Measurements from ENCODE around the gene KRTAP5-1.

The KRTAP5-1 gene

GRCh38 chr11:1570896-1571759 lies 14.0 kb downstream of the KRTAP5-1 start:
- no peak for FAIRE-seq

GRCh38 chr11:1570531-1570895 lies 14.6 kb downstream of the KRTAP5-1 start:
- FAIRE-seq = no peak

- no peak for FAIRE-seq
Observed at GRCh38 chr11:1570001-1570453, 15.1 kb downstream of the KRTAP5-1 start.

GRCh38 chr11:1569251-1569780 lies 15.8 kb downstream of the KRTAP5-1 start:
- FAIRE-seq = no peak

- no peak for FAIRE-seq
Observed at GRCh38 chr11:1568441-1568911, 16.6 kb downstream of the KRTAP5-1 start.

GRCh38 chr11:1567721-1568100 lies 17.4 kb downstream of the KRTAP5-1 start:
- no peak for FAIRE-seq

GRCh38 chr11:1567052-1567720 lies 17.9 kb downstream of the KRTAP5-1 start:
- no peak for FAIRE-seq

- no peak for FAIRE-seq
Observed at GRCh38 chr11:1566381-1567051, 18.6 kb downstream of the KRTAP5-1 start.

GRCh38 chr11:1565904-1566247 lies 19.2 kb downstream of the KRTAP5-1 start:
- no peak for FAIRE-seq

GRCh38 chr11:1565173-1565903 lies 19.7 kb downstream of the KRTAP5-1 start:
- FAIRE-seq = no peak

GRCh38 chr11:1564535-1565172 lies 20.4 kb downstream of the KRTAP5-1 start:
- FAIRE-seq = no peak

GRCh38 chr11:1563697-1564534 lies 21.2 kb downstream of the KRTAP5-1 start:
- no peak for FAIRE-seq

GRCh38 chr11:1563149-1563638 lies 21.9 kb downstream of the KRTAP5-1 start:
- no peak for FAIRE-seq

- FAIRE-seq = no peak
Observed at GRCh38 chr11:1562469-1563148, 22.5 kb downstream of the KRTAP5-1 start.

- no peak for FAIRE-seq
Observed at GRCh38 chr11:1561955-1562354, 23.1 kb downstream of the KRTAP5-1 start.

GRCh38 chr11:1561266-1561665 lies 23.8 kb downstream of the KRTAP5-1 start:
- no peak for FAIRE-seq

- FAIRE-seq = no peak
Observed at GRCh38 chr11:1560649-1561251, 24.3 kb downstream of the KRTAP5-1 start.

GRCh38 chr11:1560002-1560648 lies 25.0 kb downstream of the KRTAP5-1 start:
- FAIRE-seq = no peak
